GM19468 (cell line): ENCODE measurements around the gene ABCC1.

ENCODE experiments used
- ATAC-seq: cut with Tn5 transposase; IDR thresholded peaks from one replicate; pipeline ENCODE4 v1.9.1; 2021; ENCODE audit warnings: mild to moderate bottlenecking, moderate library complexity, moderate number of reproducible peaks; ENCODE audit not compliant: unreplicated experiment; ENCODE audit errors: extremely low read depth

The ABCC1 gene

DNA sequence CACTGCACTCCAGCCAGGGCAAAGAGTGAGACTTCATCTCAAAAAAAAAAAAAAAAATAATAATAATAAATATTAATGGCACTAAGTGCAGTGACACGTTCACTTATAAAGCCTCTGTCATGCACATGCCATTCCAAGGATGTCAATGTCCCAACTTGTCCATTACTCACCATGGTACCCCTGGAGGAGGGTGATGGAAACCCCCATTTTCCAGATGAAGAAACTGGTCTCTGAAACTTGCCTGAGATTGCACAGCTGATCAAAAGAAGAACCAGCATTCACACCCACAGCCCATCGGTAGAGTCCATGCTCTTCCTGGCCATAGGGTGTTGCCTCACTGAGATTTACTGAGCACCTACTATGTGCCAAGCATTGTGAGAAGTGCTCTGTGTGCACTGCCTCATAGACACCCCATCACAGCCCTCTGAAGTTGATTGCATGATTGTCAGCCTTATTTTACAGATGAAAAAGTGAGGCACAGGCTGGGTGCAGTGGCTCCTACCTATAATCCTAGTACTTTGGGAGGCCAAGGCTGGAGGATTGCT, 123.7 kb downstream of the ABCC1 start:
- ATAC-seq, result no peak

DNA sequence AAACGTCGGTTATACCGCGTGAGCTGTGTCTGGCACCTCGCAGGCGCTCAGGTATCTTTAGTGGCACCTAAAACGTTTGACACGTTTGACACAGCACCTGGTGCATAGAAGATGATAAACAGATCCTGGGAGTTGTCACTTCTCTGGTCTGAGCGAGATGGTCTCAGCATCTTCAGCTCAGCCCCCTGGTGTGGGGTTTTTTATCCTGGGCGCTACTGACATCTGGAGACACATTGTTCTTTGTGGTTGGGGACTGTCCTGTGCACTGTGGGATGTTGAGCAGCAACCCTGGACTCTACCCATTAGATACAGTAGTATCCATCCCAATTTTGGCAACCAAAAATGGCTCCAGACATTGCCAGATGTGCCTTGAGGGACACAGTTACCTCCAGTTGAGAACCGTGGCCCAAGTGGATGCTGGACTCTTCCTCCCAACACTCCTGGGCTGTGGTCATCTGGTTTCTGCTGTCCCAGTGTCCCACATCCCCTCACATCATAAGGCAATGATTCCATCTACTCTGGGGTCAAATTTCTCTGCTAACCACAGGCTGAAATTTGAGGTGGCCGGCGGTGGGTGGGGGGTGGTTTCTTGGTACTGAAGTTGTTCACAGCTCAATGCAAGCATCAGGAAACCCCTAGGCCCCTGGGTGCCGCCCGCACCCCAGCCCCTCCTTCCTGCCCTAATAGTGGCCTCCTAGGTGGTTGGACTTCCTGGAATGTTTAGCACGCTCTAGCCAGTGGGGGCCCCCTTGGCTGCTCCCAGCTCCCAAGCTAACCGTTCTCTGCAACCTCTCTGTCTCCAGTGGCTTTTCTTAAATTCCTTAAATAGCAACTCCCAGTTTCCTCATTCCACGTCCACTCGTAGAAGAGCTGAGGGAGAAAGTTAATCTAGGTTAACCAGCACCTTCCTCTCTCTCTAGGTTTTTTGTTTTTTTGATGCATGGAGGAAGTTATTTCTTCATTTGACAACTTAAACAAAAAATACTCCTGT, 124.8 kb downstream of the ABCC1 start:
- no peak for ATAC-seq

- no peak for ATAC-seq
Measured at GRCh38 chr16:16075488-16076422, 126.3 kb downstream of the ABCC1 start.

DNA sequence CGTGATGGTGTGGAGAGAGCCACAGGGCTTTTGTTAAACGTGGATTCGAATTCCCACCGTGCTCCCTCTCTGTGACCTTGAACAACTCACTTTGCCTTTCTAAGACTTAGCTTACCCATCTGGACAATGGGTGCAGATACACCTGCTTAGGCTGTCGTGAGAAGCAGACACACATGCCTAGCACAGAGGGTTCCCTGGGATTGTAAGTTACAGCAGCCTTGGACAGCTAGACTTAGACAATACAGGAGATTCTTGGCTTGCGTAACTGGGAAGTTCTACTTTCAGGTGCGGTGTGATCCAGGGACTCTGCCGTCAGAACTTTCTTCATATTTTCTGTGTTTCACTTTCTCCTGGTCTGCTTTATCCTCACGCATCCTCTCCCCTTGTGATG, 127.0 kb downstream of the ABCC1 start:
- no peak for ATAC-seq

DNA sequence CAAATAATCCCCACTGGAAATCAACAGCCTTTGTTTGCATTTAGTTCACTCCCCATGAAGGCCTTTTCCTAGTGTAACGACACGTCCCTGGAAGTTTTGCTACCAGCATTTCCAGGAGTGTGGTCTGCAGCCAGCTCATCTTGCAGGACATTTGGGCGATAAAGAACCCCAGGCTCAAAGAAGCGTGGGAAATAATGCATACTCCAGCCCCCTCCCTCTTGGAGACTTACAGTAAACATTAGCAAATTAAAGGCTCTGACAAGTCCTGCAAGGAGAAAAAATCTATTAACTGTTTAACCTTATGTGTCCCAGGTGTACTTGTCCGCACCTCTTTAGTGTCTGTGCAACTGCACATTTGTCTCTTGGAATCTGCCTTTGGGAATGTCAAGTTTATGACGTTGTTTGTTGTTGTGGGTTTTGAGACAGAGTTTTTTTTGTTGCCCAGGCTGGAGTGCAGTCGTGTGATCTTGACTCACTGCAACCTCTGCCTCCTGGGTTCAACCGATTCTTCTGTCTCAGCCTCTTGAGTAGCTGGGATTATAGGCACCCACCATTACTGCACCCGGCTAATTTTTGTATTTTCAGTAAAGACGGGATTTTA, 131.1 kb downstream of the ABCC1 start:
- no peak for ATAC-seq

GRCh38 chr16:16081141-16081540, 131.7 kb downstream of the ABCC1 start:
- ATAC-seq, result no peak

GRCh38 chr16:16082255-16082654, 132.8 kb downstream of the ABCC1 start:
- no peak for ATAC-seq

GRCh38 chr16:16083421-16084156, 134.2 kb downstream of the ABCC1 start:
- no peak for ATAC-seq

DNA sequence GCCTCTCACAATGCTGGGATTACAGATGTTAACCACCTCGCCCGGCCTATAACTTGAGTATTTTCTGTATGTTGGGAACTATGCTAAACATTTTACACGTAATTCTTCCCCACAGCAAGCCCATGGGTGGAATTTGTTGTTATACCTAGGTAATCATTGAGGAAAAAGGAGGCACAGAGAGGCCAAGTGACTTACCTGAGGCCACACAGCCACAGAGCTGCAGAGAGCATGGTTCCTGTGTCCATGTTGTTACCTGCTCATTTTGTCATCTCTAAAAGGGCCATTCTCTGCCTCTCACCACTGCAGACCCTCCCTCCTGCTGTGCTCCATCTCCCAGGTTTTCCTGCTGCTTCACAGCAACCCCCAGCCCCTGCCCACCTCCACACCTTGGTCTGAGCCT, 135.5 kb downstream of the ABCC1 start:
- no peak for ATAC-seq

GRCh38 chr16:16086653-16087446, 137.4 kb downstream of the ABCC1 start:
- no peak for ATAC-seq

DNA sequence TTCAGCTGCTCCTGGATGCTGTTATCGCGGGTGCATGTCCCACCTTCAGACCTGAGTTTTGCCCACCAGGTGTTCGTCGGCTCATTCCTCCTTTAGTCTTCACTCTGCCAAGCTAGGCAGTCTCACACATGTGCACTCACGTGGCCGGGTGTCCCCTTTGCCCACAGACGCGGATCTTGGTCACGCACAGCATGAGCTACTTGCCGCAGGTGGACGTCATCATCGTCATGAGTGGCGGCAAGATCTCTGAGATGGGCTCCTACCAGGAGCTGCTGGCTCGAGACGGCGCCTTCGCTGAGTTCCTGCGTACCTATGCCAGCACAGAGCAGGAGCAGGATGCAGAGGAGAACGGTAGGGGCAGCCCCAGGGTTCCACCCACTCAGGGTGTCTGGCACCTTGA, 140.8 kb downstream of the ABCC1 start:
- ATAC-seq, result no peak

- ATAC-seq, result no peak
Measured at GRCh38 chr16:16092925-16093627, 143.7 kb downstream of the ABCC1 start.

DNA sequence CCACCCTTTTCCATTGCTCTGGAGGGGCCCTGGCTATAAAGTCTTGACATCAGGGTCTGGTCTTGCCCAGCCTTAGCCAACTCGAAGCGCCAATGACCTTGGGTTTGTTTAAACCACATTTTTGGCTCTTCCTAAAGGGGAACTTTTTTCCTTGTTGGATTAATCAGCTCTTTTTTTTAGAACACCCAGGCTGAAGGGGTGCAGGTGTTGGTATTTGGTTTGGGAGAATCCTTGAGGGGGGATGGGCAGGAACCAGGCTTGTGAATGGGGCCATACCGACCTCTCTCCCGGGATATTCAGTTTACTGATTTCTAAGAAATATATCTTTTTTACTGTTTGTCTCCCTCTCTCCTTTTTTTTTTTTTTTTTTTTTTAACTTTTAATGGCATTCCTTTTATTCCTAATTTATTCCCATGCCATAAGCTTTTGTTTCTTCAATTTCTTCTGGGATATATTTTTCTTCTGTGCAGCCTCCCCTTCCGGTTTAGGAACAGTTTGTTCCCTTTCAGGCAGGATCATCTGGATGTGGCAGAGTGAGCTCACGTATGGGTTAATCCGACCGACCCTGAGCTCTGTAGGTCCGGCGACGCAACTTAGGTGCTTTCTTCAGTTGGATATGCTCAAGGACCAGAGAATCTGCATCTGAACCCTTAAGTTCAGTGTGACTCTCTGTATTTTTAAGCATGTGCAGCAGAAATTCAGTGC, 144.4 kb downstream of the ABCC1 start:
- ATAC-seq, result no peak

- ATAC-seq, result no peak
Measured at GRCh38 chr16:16095646-16096045, 146.2 kb downstream of the ABCC1 start.

GRCh38 chr16:16096121-16096857, 146.9 kb downstream of the ABCC1 start:
- ATAC-seq, result no peak

- no peak for ATAC-seq
Measured at GRCh38 chr16:16096858-16097213, 147.4 kb downstream of the ABCC1 start.

GRCh38 chr16:16099320-16099719, 149.9 kb downstream of the ABCC1 start:
- ATAC-seq, result no peak
